ENCODE measurements around the gene RNF157.

The RNF157 gene

DNA sequence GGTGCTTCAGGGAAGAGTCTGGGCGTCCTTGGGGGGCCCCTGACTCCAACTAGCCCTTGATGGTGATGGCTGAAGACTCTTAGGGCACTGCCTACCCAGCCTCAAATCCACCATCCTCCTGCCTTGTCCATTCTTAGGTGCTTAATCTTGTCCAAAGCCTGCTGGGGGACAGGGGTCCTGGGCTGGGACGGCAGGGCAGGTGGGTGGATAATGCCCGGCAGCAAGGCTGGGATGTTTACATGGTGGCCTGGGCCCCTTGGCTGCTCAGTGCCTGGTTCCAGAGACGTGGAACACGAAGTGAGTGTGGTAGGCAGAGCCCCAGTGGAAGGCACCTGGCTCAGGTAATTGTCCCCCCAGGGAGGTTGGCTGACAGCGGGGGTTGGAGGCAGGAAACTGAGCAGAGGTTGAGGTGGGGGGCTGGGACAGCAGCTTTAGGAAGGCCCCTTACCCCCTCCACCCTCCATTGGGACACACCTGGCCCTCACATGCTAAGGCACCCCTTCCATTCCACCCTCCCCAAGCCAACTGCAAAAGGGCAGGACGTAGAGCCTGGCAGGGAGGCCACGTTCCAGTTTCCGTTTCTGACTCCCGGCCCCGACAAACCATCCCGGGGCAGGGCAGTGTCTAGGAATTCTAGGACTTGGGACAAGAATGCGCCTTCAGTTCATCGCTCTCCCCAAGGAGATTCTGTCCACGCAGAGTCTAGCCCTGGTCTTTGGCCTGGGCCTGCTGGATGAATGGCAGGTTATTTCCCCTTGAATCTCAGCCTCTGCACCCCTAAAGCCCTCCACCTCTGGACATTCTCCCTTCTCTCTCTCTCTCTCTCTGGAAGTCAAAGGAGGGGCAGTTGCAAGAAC, 101.2 kb downstream of the RNF157 start:
- no peak for DNase-seq

DNA sequence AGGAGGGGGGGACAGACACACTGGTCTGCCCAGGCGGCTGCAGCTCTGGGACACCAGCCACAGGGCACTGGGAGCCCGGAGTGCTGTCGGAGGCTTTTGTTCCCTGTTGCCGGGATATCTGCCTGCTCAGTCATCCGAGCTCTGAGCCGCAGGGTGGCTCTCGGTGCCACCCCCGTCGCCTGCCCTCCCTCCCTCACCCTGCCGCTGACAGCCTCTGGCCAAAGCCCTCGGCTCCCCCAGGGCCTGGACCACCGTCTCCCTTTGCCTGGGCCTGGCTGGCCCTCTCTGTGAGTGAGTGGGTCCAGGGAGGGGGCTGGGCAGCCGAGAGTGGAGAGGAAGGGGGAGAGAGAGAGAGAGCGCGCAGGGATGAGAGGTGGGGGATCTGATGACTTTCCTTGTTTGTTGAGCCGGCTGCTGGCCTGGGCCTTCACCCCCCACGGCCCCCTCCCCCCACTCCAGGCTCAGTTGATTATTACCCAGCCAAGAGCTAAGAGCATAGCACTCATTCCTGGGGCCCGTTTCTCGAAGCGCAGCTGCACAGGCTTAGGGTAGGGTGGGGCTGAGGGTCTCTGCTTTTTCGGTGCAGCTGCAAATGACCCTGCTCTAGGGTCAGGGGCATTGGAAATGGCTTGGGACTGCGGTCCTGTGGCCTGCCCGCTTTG, 101.9 kb downstream of the RNF157 start:
- DNase-seq = no peak

DNA sequence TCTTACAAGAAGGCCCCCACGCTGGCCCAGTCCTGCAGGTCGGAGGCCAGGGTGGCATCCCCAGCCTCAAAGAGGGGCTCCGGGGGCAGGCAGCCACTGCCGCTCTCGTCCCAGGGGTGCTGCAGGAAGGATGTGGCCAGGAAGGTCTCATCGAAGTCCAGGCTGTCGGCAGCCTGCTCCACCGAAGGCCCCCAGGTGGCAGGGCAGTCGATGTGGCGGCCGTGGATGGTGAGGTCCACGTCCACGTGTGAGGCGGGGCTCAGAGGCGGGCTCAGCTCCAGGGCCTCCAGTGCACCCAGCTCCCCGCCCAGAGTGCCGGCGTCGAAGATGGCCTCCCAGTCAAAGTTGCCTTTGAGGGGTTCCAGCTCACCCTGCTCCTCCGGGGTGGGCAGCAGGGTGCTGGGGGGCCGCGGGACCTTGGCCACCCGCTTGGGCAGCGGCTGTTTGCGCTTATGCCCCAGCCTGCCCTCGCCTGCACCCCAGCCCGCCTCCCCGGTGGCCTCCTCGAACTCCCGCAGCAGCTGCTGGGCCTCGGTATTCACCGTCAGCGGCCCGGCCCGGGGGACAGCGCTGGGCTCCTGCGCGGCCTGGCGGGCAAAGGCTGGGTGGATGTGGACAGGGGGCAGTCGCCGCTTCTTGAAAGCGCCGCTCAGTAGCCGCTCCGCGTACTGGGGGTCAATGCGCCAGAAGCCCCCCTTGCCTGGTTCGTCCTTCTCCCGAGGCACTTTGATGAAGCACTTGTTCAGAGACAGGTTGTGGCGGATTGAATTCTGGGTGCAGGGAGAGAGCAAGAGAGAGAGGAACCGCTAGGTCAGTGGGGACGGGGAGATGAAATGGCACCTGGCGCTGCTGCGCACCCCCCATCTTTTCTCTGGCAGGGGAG, 102.7 kb downstream of the RNF157 start:
- DNase-seq = no peak

DNA sequence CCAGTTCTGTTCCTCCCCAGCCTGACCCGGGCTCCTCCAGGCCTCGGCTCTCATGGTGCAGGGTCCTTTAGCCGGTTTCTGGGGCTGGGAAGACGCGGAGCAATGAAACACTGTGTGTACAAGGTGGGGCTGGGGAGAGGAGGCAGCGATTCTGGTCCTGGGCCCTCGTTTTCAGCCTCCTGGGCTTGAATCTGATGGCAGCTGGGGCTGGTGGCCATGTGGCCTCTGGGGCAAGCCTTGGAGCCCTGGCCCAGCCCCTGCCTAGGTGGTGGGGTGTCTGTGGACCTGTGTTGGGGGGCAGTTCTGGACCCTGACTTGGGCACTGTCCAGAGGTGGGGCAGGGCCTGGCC, 103.3 kb downstream of the RNF157 start:
- no peak for DNase-seq

DNA sequence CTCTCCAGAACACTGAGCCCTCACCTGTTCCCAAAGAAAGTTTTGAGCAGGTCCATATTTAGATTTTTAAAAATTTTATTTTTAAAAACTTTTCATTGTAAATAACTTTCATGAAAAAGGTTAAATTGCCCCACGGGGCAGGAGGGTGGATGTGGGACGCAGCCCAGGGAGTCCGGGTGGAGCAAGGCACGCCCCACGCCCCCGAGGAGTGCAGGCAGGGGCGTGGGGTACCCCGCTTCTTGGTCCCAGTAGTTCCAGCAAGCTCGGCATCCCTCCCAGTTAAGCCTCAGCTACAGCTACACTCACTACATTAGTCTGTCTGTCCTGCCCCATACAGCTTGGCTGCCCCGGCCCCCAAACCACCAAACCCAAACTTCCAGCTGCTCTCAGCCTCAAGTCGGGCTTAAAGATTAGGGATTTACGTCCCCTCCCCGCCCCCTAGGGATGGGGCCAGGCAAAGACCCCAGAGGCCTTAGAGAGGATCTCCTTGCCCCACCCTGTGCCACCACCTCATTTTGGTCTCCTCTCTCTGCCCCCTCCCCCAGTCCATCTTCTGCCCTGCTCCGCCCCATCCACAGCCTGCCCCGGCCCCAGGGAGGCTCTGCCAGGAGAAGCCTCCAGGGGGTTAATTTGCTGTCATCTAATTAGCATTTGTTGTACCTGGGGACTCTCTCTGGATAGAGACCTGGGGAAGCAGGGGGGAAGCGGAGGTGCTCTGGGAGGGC, 103.9 kb downstream of the RNF157 start:
- DNase-seq = no peak

DNA sequence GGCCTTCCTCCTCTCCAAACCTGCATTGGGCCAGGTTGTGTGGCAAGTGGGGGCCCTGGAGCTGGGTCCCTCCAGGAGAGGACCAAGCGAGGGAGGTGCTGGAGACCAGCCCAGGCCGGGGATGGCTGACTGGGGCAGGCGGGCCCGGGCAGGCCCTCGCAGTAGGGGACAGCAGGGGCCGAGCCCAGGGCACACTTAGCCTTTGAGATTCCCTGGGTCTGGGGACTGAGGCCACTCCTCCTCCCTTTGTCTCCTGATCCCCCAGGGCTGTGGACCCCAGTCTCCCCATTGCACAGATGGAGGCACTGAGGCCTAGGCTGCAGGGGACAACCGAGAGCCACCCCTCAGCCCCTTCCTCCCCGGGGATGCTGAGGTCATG, 104.5 kb downstream of the RNF157 start:
- DNase-seq = no peak

DNA sequence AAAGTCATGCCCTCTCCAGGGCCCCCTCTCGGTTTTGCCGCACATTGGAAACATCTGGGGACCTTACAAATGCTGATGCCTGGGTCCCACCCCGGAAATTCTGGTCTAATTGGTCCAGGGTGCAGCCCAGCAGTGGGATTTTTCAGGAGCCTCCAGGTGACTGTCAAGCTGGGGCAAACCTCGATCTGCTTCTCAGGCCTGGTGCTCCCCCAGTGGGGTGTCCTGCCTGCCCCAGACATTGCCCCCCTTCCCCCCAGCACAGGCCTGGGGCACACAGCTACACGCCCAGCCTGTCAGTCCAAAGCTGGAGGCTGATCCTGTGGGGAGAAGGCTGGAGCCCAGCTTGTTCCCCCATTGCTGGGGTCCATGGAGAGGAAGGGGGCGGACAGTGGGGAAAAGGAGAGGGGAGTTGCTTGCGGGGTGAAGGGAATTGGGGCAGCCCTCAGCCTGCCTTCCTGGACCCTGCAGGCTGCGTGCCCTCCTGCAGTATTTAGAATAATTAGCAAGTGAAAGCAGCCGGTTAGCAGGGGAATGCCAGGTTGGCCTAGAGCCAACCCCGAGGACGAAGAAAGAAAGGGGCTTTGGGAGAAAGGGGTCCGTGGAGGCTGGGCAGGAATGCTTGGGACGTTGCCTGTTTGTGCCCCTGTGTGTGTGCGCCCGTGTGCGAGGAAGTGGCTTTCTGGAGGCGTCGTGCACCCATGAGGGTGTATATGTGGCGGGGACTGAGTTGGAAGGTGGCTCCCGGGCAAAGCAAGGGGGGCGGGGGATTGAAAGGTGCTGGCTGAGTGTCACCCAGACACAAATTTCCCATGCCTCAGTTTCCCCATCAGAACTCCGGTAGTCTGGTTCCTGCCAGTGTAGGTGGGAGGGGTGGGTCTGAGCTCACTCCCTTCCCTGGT, 105.1 kb downstream of the RNF157 start:
- no peak for DNase-seq

DNA sequence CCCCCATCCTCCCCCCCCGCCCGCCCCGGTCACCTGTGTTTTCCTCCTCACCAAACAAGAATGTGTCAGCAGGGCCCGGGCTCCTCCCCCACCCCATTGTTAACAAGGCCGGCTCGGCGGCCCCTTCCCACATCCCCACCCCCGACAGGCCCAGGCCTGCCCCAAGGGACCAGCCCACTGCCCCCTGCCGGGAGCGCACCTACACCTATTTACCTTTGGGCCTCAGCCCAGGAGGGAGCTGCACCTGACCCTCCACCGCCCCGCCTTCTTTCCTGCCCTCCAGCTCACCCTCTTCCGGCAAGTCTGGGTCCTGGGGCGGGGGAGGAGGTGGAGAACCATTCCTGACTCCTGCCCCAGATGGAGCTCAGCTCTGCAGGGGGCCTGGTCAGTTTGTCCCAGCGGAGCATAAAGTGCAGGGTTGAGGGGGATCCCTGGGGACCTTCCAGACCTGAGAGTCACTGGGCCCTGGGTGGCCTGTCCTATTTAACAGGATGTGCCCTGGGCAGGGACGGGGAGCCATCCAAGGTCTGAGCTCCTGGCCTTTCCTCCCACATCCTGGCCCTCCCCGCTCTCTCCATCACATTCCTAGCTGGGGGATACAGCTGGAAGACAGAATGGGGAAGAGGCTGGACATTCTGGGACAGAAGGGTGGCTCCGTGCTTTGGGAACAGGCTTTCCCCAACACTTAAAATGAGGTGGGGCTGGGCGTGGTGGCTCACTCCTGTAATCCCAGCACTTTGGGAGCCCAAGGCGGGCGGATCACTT, 107.5 kb downstream of the RNF157 start:
- DNase-seq = no peak

DNA sequence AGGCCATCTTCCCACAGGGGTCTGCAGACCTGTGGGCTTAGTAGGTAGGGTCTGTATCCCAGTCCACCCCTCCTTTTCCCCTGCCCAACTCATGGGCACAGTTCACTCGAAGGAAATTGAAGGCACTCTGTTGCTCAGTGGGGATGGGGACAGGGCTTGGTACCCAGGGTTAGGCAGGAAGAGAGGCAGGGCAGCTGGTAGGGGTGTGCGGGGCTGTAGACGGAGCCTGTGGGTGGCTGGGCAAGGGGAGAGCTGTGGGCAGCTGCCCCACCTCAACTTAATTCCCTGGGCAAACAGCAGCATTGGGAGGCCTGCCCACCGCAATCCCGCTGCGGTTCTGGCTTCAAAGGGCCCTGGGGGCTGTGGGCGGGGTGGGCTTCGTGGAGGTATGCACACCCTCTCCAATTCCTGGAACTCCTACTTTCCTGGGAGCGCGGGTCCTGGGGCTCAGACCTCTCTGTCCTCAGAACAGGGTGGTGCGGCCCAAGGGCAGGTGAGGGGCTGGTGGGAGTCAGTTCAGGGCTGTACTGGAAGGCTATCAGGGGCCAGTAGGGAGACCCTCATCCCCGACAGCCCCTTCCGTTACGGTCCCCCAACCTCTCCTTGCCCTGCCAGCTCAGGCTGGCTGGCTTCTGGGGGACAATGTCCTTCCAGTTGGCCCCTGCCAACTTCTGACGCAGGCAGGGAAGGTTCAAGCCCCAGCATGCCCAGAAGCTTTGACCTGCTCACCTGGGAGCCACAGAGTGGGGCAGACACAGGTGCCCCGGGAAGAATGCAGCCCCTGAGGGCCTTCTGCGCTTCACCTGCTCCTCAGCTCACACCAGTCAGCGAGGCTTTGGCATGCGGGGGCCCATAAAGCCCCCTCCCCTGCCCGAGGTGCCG, 108.4 kb downstream of the RNF157 start:
- DNase-seq = no peak

DNA sequence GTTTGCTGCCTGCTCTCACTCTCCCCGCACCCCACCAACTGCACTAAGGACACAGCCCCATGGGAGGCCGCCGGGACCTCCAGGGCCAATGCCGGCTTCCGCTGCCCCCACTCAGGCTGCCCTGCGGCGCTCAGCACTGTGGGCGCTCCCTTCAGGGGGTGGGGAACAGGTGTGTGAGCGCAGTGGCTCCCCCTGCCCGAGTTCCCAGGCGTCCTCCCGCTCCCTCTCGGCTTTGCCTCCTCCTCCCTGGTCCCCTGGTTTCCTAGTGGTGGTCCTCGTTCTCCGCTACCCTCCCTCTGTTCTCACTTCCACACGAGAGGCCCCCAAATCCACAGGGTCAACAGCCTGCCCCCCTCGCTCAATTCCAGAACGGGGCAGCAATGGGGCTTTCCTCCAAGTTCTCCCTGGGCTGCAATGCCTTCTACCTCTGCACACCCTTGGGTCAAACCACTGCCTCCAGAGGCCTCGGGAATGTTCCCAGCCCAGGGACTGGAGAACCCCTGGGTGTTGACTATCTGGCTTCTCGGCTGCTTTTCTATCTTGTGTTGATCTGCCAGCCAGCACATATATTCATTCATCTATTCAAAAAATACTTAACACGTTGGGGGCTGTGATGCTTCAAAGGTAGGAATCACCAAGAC, 109.1 kb downstream of the RNF157 start:
- DNase-seq = no peak

DNA sequence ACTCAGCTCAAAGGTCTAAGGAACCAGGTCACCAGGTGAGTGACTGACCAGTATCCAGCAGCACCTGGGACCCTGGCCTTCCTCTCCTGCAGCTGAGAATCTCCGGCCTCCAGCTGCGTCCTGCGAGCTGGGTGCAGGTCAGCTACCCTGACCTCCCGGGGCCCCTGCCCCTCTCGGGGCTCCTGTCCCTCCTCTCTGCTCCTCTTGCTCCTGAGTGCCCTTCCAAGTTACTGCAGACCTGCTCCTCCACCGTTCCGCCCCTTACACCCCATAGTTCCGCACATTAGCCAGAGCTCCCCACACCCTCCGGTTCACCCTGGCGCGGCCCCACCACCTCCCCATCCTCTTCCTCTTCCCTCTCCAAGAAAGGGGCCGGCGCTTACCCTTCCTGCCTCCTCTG, 109.8 kb downstream of the RNF157 start:
- DNase-seq = no peak

DNA sequence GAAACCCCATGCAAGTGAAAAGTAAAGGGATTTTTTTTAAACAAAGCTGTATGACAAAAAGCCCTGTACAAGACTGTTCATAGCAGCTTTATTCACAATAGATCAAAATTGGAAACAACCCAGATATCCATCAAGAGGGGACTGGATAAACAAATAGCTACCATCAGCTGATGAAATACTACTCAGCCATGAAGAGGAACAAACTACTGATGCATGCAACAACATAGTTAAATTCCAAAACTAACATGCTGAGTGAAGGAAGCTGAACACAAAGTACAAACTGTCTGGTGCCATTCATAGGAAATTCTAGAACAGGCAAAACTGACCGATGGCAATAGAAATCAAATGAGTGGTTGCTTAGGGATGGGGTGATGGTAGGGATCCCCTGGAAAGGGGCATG, 114.4 kb downstream of the RNF157 start:
- no peak for DNase-seq

DNA sequence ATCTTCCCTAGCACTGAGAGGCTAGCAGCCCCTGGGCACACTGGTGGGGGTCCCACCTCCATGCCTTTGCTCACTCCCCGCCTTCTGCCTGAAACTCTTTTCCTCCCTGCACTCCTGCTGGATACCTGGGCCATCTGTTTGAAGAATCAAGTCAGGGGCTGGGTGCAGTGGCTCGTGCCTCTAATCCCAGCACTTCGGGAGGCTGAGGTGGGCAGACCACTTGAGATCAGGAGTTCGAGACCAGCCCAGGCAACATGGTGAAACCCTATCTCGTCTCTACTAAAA, 115.0 kb downstream of the RNF157 start:
- DNase-seq = no peak

DNA sequence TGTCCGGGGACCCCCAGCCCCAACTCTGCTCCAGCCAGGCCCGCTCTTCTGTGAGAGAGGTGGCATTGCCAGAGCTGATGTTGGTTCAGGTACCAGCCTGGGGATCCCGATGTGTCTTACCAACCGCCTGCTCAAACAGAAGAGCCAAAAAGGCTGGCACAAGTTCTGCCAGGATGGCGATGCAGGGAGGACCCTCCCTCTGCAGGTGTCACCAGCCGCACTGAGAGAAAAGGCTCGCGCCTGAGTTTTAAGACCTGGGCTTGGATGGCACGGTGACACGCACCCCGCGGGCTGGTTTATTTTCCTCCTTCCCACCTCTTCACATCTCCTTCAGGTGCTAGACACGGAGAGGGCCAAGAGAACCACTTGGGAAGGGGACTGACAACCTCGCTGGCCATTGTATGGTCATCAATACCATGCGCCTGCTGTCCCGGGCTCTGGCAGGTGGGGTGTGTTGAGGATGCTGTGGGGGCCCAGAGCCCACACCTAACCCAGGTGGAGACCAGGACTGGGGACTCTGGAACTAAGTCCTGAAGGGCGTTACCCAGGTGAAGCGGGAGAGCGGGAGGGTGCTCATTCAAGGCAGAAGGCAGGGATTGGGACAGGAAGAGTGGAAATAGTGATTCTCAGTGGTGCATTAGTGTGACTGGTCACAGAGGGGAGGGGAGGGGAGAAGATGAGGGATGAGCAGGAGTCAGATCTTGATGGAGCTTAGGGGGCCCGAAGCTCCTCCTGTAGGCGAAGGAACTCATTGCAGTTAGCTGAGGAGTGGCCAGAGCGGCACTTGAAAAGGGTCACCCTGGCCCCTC, 115.5 kb downstream of the RNF157 start:
- DNase-seq = no peak

DNA sequence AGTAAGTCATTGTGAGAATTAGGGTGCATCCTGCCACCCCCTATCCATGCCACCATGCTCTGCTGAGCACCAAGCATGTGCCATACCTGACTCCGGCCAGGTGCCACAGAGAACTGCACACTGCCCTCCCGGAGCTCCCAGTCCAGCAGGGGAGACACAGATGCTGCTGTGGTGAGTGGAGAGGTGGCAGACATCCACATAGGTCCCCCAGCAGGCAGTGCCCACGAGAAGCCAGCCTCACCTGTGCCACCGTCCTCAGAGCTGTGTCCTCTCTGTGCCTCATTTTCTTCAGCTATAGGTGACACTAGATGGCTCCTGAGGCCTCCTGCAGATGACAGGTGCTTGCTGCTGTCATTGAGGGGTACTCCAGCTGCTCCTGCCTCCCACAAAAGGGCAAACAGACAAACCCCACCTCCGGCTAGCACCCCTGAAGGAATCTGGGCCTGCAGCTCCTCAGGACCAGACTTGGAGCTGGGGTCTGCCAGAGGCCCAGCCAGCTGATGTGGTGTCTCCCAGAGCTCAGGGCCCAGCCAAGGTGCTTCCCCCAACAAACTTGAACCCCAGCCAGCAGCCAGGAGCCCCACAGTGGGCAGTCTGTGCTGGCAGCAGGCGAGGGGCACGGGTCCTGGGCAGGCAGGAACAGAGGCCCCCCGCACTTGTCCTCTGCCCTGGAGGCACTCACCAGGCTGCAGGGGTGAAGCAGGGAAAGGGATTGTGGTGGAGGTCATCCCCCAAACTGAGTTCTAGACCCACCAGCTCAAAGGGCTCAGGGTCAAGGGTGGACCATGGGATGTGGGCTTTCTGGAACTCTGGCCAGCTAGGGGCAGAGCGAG, 116.3 kb downstream of the RNF157 start:
- DNase-seq = no peak

DNA sequence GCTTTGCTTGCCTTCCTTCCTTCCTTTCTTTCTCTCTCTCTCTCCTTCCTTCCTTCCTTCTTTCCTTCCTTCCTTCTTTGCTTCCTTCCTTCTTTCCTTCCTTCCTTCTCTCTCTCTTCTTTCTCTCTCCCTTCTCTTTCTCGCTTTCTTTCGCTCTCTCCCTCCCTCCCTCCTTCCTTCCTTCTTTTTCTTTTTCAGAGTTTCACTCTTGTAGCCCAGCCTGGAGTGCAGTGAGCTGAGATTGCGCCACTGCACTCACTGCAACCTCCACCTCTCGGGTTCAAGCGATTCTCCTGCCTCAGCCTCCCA, 117.1 kb downstream of the RNF157 start:
- DNase-seq = no peak

DNA sequence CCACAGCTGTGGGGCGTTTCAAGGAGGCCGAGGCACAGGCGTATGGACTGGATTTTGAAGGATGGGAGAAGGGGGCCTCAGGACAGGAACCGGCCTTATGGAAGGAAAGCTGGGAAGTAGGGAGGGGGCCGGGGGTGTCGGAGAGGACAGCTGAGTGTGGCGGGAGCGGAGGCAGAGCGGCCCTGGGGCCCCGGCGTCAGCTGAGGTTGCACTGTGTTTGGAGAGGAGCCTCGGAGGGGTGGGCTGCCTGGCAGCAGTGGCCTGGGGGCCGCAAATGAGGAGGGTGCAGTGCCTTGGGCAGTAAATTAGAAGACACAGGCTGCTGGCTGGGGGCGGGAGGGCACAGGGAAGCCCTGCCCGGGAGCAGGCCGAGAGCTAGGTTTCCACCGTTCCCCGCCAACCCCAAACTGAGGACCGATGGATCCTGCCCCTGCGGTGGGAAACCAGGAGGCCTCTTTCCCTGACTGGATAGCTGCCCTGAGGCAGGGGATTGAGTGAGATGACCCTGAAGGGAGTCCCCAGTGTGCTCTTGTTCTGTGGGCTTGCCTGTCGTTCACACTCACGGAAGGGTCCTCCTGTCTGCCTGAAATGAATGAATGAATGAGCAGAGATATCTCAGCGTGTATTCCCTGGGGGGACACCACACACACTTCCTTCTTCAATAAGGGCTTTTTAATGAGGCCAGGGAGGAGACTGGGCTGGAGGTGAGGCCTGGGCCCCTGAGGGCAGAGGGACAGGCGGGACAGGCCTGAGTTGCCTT, 117.7 kb downstream of the RNF157 start:
- no peak for DNase-seq
